ENCODE measurements around the gene CYBRD1.

The CYBRD1 gene

GRCh38 chr2:171583566-171583965 is 61.3 kb downstream of the CYBRD1 start:
- no peak for TF ChIP-seq CTCF (conservative IDR thresholded peaks at IDR 0.05; ENCODE audit: low read length)
- H3K4me3 ChIP-seq (ENCODE audit: low read length), result no peak overlapping the region
- DNase-seq (ENCODE audit: low read depth), result no peak

GRCh38 chr2:171584001-171584400 is 61.7 kb downstream of the CYBRD1 start:
- H3K4me3 ChIP-seq (ENCODE audit: low read length), result no peak overlapping the region
- no peak for DNase-seq (ENCODE audit: low read depth)
- no peak for TF ChIP-seq CTCF (conservative IDR thresholded peaks at IDR 0.05; ENCODE audit: low read length)

- no peak for DNase-seq (ENCODE audit: low read depth)
- no peak for TF ChIP-seq CTCF (conservative IDR thresholded peaks at IDR 0.05; ENCODE audit: low read length)
- H3K4me3 ChIP-seq (ENCODE audit: low read length), result no peak overlapping the region
These were observed 64.9 kb downstream of the CYBRD1 start for GRCh38 chr2:171587132-171587531.

- DNase-seq (ENCODE audit: low read depth), result no peak
- H3K4me3 ChIP-seq (ENCODE audit: low read length), result no peak overlapping the region
- TF ChIP-seq CTCF (conservative IDR thresholded peaks at IDR 0.05; ENCODE audit: low read length), result no peak
These were observed 65.3 kb downstream of the CYBRD1 start for GRCh38 chr2:171587567-171587966.

GRCh38 chr2:171590116-171590515 is 67.8 kb downstream of the CYBRD1 start:
- no peak for TF ChIP-seq CTCF (conservative IDR thresholded peaks at IDR 0.05; ENCODE audit: low read length)
- no peak for DNase-seq (ENCODE audit: low read depth)
- H3K4me3 ChIP-seq (ENCODE audit: low read length), result no peak overlapping the region

GRCh38 chr2:171592036-171592555 is 69.8 kb downstream of the CYBRD1 start:
- TF ChIP-seq CTCF (conservative IDR thresholded peaks at IDR 0.05; ENCODE audit: low read length), result no peak
- DNase-seq (ENCODE audit: low read depth), result no peak
- no peak overlapping the region for H3K4me3 ChIP-seq (ENCODE audit: low read length)

GRCh38 chr2:171595456-171595855 is 73.2 kb downstream of the CYBRD1 start:
- no peak for TF ChIP-seq CTCF (conservative IDR thresholded peaks at IDR 0.05; ENCODE audit: low read length)
- DNase-seq (ENCODE audit: low read depth), result no peak
- no peak overlapping the region for H3K4me3 ChIP-seq (ENCODE audit: low read length)
